ENCODE data around the gene ZP4.

- TF ChIP-seq, protein P1, sequence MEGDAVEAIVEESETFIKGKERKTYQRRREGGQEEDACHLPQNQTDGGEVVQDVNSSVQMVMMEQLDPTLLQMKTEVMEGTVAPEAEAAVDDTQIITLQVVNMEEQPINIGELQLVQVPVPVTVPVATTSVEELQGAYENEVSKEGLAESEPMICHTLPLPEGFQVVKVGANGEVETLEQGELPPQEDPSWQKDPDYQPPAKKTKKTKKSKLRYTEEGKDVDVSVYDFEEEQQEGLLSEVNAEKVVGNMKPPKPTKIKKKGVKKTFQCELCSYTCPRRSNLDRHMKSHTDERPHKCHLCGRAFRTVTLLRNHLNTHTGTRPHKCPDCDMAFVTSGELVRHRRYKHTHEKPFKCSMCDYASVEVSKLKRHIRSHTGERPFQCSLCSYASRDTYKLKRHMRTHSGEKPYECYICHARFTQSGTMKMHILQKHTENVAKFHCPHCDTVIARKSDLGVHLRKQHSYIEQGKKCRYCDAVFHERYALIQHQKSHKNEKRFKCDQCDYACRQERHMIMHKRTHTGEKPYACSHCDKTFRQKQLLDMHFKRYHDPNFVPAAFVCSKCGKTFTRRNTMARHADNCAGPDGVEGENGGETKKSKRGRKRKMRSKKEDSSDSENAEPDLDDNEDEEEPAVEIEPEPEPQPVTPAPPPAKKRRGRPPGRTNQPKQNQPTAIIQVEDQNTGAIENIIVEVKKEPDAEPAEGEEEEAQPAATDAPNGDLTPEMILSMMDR (conservative IDR thresholded peaks at IDR 0.05; ENCODE audit: low read depth, low read length), result no peak
- no peak for TF ChIP-seq EZH2phosphoT487 (IDR thresholded peaks at IDR 0.05; ENCODE audit: borderline replicate concordance, low read length)
Measured at GRCh38 chr1:237861944-237862343, 28.8 kb downstream of the ZP4 start.
